Caco-2 (cell line): Measurements from ENCODE around the gene CACNA1C. TPM values are rescaled to one million over a fixed set of nuclear protein-coding genes. Genes with fewer than 3 reads are reported as not detected.

Experiments used
- BruUV-seq: library from RNA; stranded (reverse); fragments of 400-500 nt; replicated peaks from 2 replicates; lab custom pipeline; 2021; lab: Mats Ljungman, UMichigan
- CTCF ChIA-PET: fragments of 300-600 bp; sonication (Branson Sonifier 250); formaldehyde crosslinking; loops from one replicate; lab custom pipeline; 2022; ENCODE audit warnings: antibody characterized with exemption; lab: Charles Lee
- POLR2A ChIA-PET: fragments of 300-600 bp; sonication (Branson Sonifier 250); formaldehyde crosslinking; loops from one replicate; lab custom pipeline; 2022; ENCODE audit warnings: antibody characterized with exemption; lab: Charles Lee
- DNase-seq, 2 experiments: peaks; one replicate each; pipeline versions ENCODE4 v3.0.0 to v3.0.0-alpha.2; 2020 to 2022
- H3K27me3 ChIP-seq: replicated peaks from 2 replicates; pipeline ENCODE4 v1.6.0; 2011; ENCODE audit warnings: low read length; ENCODE audit not compliant: control insufficient read depth, insufficient read depth
- H3K36me3 ChIP-seq: 2 replicates; pipeline ENCODE4 v1.5.1; 2011; ENCODE audit warnings: low read length; ENCODE audit not compliant: control insufficient read depth, insufficient read depth
- H3K4me1 ChIP-seq: fragments of 250-450 bp; sonication (Bioruptor Pico); 2 replicates; pipeline ENCODE4 v1.5.1; 2020; ENCODE audit warnings: mild to moderate bottlenecking
- H3K4me3 ChIP-seq: 2 replicates; pipeline ENCODE4 v1.5.1; 2011; ENCODE audit warnings: low read depth, mild to moderate bottlenecking, control low read depth, low read length
- H3K9me3 ChIP-seq: fragments of 250-450 bp; sonication (Bioruptor Pico); 2 replicates; pipeline ENCODE4 v1.5.1; 2020; ENCODE audit warnings: mild to moderate bottlenecking, moderate library complexity
- H3K27ac Mint-ChIP-seq: one replicate; pipeline ENCODE4 v1.8.0; 2022; ENCODE audit warnings: mixed read lengths; ENCODE audit not compliant: unreplicated experiment
- H3K27me3 Mint-ChIP-seq: one replicate; pipeline ENCODE4 v1.8.0; 2022; ENCODE audit warnings: mixed read lengths; ENCODE audit not compliant: insufficient read depth, unreplicated experiment
- H3K36me3 Mint-ChIP-seq: one replicate; pipeline ENCODE4 v1.8.0; 2022; ENCODE audit warnings: mild to moderate bottlenecking, mixed read lengths; ENCODE audit not compliant: insufficient read depth, unreplicated experiment
- H3K4me1 Mint-ChIP-seq: one replicate; pipeline ENCODE4 v1.8.0; 2022; ENCODE audit warnings: low read depth, mixed read lengths; ENCODE audit not compliant: unreplicated experiment
- H3K4me3 Mint-ChIP-seq: one replicate; pipeline ENCODE4 v1.8.0; 2022; ENCODE audit warnings: mild to moderate bottlenecking, moderate library complexity, mixed read lengths; ENCODE audit not compliant: unreplicated experiment
- H3K9me3 Mint-ChIP-seq: one replicate; pipeline ENCODE4 v1.8.0; 2022; ENCODE audit warnings: mixed read lengths; ENCODE audit not compliant: unreplicated experiment
- CTCF ChIP-seq, 2 experiments: fragments of 200-600 bp in 1 of 2; IDR thresholded peaks; 1 replicate in 1 of 2; 2 replicates in 1 of 2; pipeline versions ENCODE4 v1.5.1 to v1.8.0; 2011 to 2022; ENCODE audit warnings: antibody characterized with exemption in 1 of 2, control low read depth in 1 of 2, inconsistent platforms in 1 of 2, low read depth in 1 of 2, low read length in 1 of 2, mild to moderate bottlenecking in 1 of 2, moderate library complexity in 1 of 2; ENCODE audit not compliant: insufficient read depth in 1 of 2, severe bottlenecking in 1 of 2, unreplicated experiment in 1 of 2
- intact Hi-C: fragments of 100-400 bp; cut with micrococcal nuclease; formaldehyde crosslinking; loops from one replicate; pipeline ENCODE4 v1.10.0; 2022; ENCODE audit not compliant: unreplicated experiment
- total RNA-seq: library from RNA; stranded (reverse); gene quantifications from 2 replicates; pipeline ENCODE4 v1.2.3, GENCODE V29; 2022

The CACNA1C gene
- total RNA-seq, 1 experiment from 2014 or later: not detected

DNA sequence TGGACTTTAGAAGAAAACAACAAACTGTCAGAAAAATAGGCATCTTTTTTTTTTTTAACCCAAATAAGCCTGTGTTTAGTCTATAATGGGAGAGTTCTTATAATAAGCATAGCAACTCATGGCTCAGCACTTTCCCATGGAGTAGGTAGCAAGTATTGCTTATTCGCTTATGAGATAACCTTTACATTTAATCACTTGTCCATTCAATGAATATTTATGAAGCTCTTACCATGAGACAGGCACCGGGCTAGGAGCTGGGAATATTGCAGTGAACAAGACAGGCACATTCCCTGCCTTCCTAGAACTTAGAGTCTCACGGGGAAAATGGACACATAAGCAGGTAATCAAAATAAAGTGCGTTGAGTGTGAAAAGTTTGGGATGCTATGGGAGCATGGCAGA lies 38.6 kb upstream of the CACNA1C start:
- Histone ChIP-seq H3K36me3 (no peaks in the 10 kb centered on the region), H3K4me3 (no peak overlapping the region), H3K9me3 (no peaks in the 10 kb centered on the region), H3K27me3 (no peaks in the 10 kb centered on the region), H3K4me1 (no peaks in the 10 kb centered on the region)
- intact Hi-C loops: no loop called here
- POLR2A ChIA-PET: no interaction called here
- Mint-ChIP-seq H3K27ac (no peak overlapping the region), H3K4me1 (no peaks in the 10 kb centered on the region), H3K4me3 (no peak overlapping the region), H3K27me3 (peaks cover 19% of the 10 kb centered on the region), H3K36me3 (no peaks in the 10 kb centered on the region), H3K9me3 (no peaks in the 10 kb centered on the region)
- BruUV-seq: no TSS peak
- no peak for TF ChIP-seq CTCF (IDR thresholded peaks at IDR 0.05; ENCODE audit: insufficient read depth in 1 of 2, low read depth in 1 of 2, low read length in 1 of 2, severe bottlenecking in 1 of 2, unreplicated experiment in 1 of 2)
- CTCF ChIA-PET: no interaction called here
- no peak for DNase-seq

DNA sequence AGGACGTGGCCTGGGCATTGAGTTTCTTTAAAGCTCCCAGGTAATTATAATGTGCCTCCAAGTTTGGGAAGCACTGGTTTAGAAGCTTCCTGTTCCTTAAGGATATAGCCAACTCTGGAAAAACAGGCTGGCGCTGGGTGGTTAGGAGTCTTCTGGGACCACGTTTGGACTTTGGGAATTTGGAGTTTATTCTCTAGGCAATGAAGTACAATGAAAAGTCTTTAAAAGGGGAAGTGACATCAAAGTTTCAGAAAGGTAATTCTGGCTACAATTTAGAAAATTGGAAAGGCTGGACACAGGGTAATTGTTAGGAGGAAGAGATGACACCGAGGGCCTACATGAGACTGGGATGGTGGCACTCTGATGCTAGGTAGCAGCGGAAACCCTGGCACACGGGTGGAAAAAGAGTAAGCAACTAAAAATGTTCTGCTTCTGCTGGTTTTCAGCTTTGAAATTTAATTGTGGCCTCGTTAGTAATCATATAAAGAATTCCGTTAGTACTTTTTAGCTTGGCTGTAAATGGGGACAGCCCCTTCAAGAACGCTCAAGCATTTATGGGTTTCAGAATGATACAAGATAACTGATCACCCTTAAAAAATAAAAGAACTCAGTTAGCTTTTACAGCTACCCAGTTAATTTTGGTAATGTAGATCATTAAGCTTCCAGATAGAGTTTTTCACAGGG lies 35.8 kb upstream of the CACNA1C start:
- H3K9me3 ChIP-seq: no peaks in the 10 kb centered on the region
- no peaks in the 10 kb centered on the region for H3K4me1 ChIP-seq
- Mint-ChIP-seq H3K4me1 (no peaks in the 10 kb centered on the region), H3K27ac (no peak overlapping the region), H3K36me3 (no peaks in the 10 kb centered on the region), H3K27me3 (peaks cover 15% of the 10 kb centered on the region), H3K4me3 (no peak overlapping the region), H3K9me3 (no peaks in the 10 kb centered on the region)
- intact Hi-C loops: no loop called here
- BruUV-seq: no TSS peak
- H3K4me3 ChIP-seq: no peak overlapping the region
- ChIA-PET CTCF (no interaction called here), POLR2A (no interaction called here)
- TF ChIP-seq CTCF (IDR thresholded peaks at IDR 0.05; ENCODE audit: insufficient read depth in 1 of 2, low read depth in 1 of 2, low read length in 1 of 2, severe bottlenecking in 1 of 2, unreplicated experiment in 1 of 2): no peak
- H3K36me3 ChIP-seq: no peaks in the 10 kb centered on the region
- no peak for DNase-seq
- H3K27me3 ChIP-seq: no peaks in the 10 kb centered on the region

DNA sequence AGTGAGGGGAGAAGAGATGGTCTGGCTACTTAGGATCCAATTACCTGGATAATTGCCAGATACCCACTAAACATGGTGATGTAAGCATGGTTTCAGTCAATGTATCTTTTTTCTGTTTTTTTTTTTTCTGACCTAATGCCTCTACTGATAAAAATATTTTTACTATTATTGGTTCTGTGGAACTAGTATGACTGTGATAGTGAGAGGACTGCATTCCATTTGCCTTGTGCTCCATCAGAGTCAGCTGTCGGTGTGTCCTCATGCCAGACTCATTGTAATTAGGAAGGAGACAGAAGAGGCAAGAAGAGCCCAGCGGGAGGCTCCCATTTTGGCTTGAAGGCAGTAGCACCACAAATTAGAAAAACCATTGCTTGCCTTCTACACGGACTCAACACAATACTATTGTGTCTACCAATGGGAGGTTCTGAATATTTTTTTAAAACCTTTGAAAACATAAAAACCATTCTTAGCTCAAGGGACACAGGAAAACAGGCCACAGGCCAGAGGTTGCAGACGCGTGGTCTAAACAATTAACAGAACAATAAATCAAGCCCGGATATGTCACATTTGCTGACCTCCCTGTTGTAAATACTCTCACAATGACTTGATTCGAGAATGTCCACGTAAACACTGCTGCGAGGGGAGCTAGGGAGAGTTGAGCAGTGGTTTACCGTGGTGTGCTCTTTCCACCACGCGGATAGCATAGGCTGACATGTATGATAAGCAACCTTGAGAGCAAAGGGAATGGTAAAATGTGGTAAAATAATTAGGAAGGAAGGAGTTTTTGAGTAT lies 35.0 kb upstream of the CACNA1C start:
- no peaks in the 10 kb centered on the region for H3K4me1 ChIP-seq
- POLR2A ChIA-PET: no interaction called here
- no peak for TF ChIP-seq CTCF (IDR thresholded peaks at IDR 0.05; ENCODE audit: insufficient read depth in 1 of 2, low read depth in 1 of 2, low read length in 1 of 2, severe bottlenecking in 1 of 2, unreplicated experiment in 1 of 2)
- H3K36me3 ChIP-seq: no peaks in the 10 kb centered on the region
- H3K36me3 Mint-ChIP-seq: no peaks in the 10 kb centered on the region
- DNase-seq: no peak
- no peak overlapping the region for H3K4me3 ChIP-seq
- intact Hi-C loops: no loop called here
- no peaks in the 10 kb centered on the region for H3K27me3 ChIP-seq
- H3K4me3 Mint-ChIP-seq: no peak overlapping the region
- H3K4me1 Mint-ChIP-seq: no peaks in the 10 kb centered on the region
- no peaks in the 10 kb centered on the region for H3K9me3 Mint-ChIP-seq
- CTCF ChIA-PET: no interaction called here
- H3K9me3 ChIP-seq: no peaks in the 10 kb centered on the region
- no peak overlapping the region for H3K27ac Mint-ChIP-seq
- no TSS peak for BruUV-seq
- peaks cover 15% of the 10 kb centered on the region for H3K27me3 Mint-ChIP-seq
